ENCODE data around the gene SGTB. TPM values are rescaled to one million over a fixed set of nuclear protein-coding genes. Genes with fewer than 3 reads are reported as not detected.
"Not testable (repeated sequence)": the region's sequence is repeated elsewhere in the genome, so short reads cannot be mapped to it uniquely, and the experiment has no call there.

Gene SGTB
- total RNA-seq, 1 donor from 2014 or later: 10.0 TPM

DNA sequence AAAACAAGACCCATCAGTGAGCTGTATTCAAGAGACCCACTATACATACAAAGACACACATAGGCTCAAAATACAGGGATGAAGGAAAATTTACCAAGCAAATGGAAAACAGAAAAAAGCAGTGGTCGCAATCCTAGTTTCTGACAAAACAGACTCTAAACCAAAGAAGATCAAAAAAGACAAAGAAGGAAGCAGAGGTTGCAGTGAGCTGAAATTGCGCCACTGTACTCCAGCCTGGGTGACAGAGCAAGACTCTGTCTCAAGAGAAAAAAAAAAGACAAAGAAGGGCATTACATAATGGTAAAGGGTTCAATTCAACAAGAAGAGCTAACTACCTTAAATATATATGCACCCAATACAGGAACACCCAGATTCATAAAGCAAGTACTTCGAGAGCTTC, 45.9 kb downstream of the SGTB start:
- H3K27ac Mint-ChIP-seq; H3K27me3 Mint-ChIP-seq; intact Hi-C loops (cut with micrococcal nuclease); H3K4me1 Mint-ChIP-seq; H3K9me3 Mint-ChIP-seq; H3K4me3 Mint-ChIP-seq; DNase-seq: not testable (repeated sequence)
- peaks cover 54% of the 10 kb centered on the region for H3K36me3 Mint-ChIP-seq (ENCODE audit: low read depth)

DNA sequence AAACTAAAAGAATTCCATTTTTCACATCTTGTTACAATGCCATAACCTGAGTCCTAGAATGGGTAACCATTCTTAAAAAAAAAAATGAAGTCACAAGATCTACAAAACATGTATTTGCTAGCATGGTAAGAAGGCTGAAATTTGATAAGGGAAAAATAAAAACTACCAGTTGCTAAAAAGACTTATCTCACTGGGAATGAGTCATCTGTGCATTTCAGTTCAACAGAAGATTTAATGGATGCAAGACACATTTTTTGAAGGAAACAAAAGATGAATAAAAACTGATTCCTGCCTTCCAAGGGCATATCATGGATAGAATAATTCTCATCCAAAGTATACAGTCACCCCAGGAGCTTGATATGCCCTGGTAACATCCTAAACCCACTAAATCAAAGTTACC, 47.2 kb downstream of the SGTB start:
- peaks cover 46% of the 10 kb centered on the region for H3K36me3 Mint-ChIP-seq (ENCODE audit: low read depth)
- H3K27me3 Mint-ChIP-seq: no peaks in the 10 kb centered on the region
- H3K4me3 Mint-ChIP-seq: no peak overlapping the region
- DNase-seq: no peak
- H3K27ac Mint-ChIP-seq: no peak overlapping the region
- intact Hi-C loops (cut with micrococcal nuclease): no loop called here
- H3K4me1 Mint-ChIP-seq: peaks cover 7% of the 10 kb centered on the region
- no peaks in the 10 kb centered on the region for H3K9me3 Mint-ChIP-seq

DNA sequence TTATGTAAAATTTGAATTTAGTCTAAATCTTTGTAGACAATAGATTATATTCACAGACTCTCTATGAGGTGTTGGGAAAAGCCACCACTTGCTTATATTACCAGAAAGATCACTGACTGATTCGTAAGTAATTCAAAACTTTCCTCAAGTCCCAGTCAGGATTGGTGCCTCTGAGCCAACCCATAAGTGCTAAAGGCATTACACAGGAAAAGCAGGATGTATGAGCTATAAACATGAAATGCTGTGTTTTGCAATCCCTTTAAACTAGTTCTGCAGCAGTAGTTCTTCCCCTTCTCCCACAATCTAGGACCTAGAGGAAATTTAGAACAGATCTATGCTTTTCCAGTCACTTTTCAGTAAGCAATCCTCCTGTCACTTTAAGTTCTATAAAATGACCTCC, 49.1 kb downstream of the SGTB start:
- intact Hi-C loops (cut with micrococcal nuclease): no loop called here
- DNase-seq: no peak
- Mint-ChIP-seq H3K4me3 (no peak overlapping the region), H3K27ac (no peak overlapping the region), H3K9me3 (no peaks in the 10 kb centered on the region), H3K27me3 (no peaks in the 10 kb centered on the region), H3K4me1 (peaks cover 7% of the 10 kb centered on the region), H3K36me3 (ENCODE audit: low read depth) (peaks cover 34% of the 10 kb centered on the region)

DNA sequence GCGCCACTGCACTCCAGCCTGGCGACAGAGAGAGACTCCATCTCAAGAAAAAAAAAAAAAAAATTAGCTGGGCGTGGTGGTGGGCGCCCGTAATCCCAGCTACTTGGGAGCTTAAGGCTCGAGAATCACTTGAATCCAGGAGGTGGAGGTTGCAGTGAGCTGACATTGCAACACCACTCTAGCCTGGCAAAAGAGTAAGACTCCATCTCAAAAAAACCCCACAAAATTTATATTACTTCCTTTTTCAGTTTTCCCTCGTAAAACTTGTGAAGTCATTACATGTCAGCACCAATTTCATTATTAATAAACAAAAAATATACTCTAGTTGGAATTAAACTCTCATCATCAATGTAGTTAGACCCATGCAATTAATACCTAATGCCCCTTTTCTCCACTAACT, 53.2 kb downstream of the SGTB start:
- intact Hi-C loops (cut with micrococcal nuclease): no loop called here
- no peaks in the 10 kb centered on the region for H3K4me1 Mint-ChIP-seq
- H3K27me3 Mint-ChIP-seq: no peaks in the 10 kb centered on the region
- peaks cover 8% of the 10 kb centered on the region for H3K36me3 Mint-ChIP-seq (ENCODE audit: low read depth)
- DNase-seq: no peak
- H3K4me3 Mint-ChIP-seq: no peak overlapping the region
- H3K9me3 Mint-ChIP-seq: no peaks in the 10 kb centered on the region
- no peak overlapping the region for H3K27ac Mint-ChIP-seq

DNA sequence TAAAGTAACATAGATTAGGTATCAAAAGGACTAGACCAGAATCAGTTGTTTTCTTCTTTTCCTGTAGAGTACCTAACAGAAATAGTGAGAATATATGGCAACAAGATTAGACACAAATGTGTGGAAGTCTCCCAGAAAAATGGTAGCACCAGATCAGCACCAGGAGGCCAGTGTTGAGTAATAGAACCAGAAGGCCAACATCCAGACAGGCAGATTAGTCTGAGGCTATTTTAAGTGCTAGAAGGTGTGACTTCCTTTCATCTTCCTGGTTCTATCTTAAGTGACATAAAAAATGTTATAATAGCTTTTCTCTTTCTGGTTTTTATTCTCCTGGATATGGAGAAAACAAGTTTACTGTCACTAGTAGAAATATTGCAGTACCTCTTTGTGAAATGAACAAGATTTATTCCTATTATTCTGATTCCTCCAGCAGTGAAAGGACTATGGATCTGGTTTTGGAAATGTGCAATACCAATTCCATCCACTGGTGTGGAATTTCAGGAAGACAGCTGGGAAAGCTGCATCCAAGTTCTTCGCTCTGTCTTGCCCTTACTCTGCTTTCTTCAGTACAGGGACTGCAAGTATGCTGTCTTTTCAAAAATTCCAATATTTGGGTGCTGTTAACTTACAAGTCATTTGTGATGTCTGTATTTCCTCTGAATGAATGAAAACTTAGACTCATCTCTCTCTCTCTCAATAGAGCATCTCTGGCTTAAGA, 57.9 kb downstream of the SGTB start:
- Mint-ChIP-seq H3K4me3 (no peak overlapping the region), H3K9me3 (no peaks in the 10 kb centered on the region), H3K4me1 (no peaks in the 10 kb centered on the region), H3K27ac (no peak overlapping the region), H3K36me3 (ENCODE audit: low read depth) (peaks cover 15% of the 10 kb centered on the region), H3K27me3 (no peaks in the 10 kb centered on the region)
- DNase-seq: no peak
- intact Hi-C loops (cut with micrococcal nuclease): no loop called here

DNA sequence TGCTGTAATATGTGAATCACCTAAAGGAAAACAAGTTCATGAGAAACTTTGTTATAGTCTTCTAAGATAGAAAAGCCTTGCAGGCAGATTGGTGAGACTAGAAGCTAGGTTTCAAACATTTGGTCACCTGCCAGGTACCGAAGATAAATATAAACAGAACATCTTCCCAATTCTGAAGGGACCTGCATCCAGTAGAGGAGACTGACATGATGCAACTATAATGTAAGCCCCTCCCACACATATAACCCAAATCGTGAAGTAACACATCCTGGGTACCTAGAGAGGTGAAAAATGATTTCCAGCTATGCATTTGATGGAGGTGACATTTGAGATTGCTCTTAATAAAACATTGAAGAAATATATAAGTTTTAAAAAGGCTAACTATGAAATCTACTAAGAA, 67.2 kb downstream of the SGTB start:
- no peak for DNase-seq
- no peak overlapping the region for H3K27ac Mint-ChIP-seq
- no peaks in the 10 kb centered on the region for H3K9me3 Mint-ChIP-seq
- H3K4me1 Mint-ChIP-seq: no peaks in the 10 kb centered on the region
- peaks cover 10% of the 10 kb centered on the region for H3K36me3 Mint-ChIP-seq (ENCODE audit: low read depth)
- H3K4me3 Mint-ChIP-seq: no peak overlapping the region
- intact Hi-C loops (cut with micrococcal nuclease): no loop called here
- H3K27me3 Mint-ChIP-seq: no peaks in the 10 kb centered on the region

DNA sequence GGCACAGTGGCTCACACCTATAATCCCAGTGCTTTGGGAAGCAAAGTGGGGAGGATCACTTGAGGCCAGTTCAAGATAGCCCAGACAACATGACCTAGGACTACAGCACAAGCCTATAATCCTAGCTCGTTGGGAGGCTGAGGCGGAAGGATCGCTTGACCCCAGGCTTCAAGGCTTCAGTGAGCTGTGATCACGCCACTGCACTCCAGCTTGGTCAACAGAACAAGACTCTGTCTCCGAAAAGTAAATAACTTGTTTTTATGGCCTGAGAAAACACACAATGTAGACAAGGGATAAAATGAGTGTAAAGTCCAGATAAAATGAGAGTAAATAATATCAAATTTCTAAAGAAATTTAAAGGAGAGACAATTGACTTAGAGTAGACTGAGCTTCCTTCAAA, 70.8 kb downstream of the SGTB start:
- Mint-ChIP-seq H3K27ac (no peak overlapping the region), H3K27me3 (no peaks in the 10 kb centered on the region), H3K4me3 (no peak overlapping the region), H3K4me1 (no peaks in the 10 kb centered on the region), H3K9me3 (no peaks in the 10 kb centered on the region), H3K36me3 (ENCODE audit: low read depth) (peaks cover 9% of the 10 kb centered on the region)
- intact Hi-C loops (cut with micrococcal nuclease): no loop called here
- DNase-seq: no peak

DNA sequence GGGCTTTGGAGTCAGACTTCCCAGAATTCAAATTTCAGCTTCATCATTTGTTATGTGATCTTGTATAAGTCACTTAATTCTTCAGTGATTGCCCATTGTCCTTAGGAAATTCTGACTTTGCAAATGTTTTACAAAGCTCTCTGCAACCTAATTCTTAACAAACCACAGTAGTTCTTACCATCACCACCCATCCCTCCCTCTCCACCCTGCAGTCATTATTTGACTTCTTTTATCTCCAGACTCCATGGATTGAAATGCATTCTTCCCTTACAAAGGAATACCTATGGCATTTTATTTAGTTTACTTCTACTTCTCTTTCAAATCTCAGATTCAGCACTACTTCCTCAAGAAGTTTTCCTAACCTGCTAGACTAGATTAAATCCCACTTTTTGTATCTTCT, 74.0 kb downstream of the SGTB start:
- Mint-ChIP-seq H3K36me3 (ENCODE audit: low read depth) (peaks cover 11% of the 10 kb centered on the region), H3K27me3 (no peaks in the 10 kb centered on the region), H3K4me3 (no peak overlapping the region), H3K27ac (no peak overlapping the region), H3K9me3 (no peaks in the 10 kb centered on the region), H3K4me1 (no peaks in the 10 kb centered on the region)
- intact Hi-C loops (cut with micrococcal nuclease): no loop called here
- no peak for DNase-seq

DNA sequence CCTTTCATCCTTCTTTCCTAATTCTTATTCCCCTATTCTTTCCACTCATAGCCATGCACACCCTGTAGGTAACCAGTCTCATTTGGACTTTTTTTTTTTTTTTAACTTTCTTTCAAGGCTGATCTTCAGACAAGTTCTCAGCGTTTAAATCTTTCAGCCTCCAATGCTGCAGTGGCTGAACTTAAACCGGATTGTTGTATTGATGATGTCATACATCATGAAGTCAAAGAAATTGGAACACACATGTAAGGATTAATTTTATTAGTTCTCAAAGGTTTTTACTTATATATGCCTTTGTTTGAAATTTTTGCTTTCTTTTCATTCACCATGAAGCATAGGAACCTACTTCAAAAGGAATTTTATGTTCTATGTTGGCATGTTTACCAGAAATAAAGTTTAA, 75.0 kb downstream of the SGTB start:
- H3K9me3 Mint-ChIP-seq: no peaks in the 10 kb centered on the region
- H3K4me1 Mint-ChIP-seq: no peaks in the 10 kb centered on the region

DNA sequence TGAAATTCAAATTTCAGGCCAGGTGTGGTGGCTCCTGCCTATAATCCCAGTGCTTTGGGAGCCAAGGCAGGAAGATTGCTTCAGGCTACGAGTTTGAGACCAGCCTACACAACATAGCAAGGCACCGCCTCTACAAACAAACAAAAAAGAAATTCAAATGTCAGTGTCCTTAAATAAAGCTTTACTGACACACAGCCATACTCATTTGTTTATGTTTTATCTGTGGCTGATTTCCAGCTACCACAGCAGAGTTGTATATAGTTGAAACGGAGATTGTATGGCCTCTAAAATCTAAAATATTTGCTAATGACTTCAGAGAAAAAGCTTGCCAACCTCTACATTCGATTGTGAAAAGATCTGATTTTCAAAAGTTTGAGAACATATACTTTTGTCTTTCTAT, 81.7 kb downstream of the SGTB start:
- no peak overlapping the region for H3K27ac Mint-ChIP-seq
- no peak for DNase-seq
- H3K36me3 Mint-ChIP-seq (ENCODE audit: low read depth): peaks cover 30% of the 10 kb centered on the region
- intact Hi-C loops (cut with micrococcal nuclease): no loop called here
- H3K4me3 Mint-ChIP-seq: no peak overlapping the region
- peaks cover 8% of the 10 kb centered on the region for H3K9me3 Mint-ChIP-seq
- no peaks in the 10 kb centered on the region for H3K27me3 Mint-ChIP-seq
- no peaks in the 10 kb centered on the region for H3K4me1 Mint-ChIP-seq

More for the DNA sequence above, 75.0 kb downstream of the SGTB start:
- Mint-ChIP-seq H3K27ac (no peak overlapping the region), H3K36me3 (ENCODE audit: low read depth) (peaks cover 13% of the 10 kb centered on the region), H3K4me3 (no peak overlapping the region), H3K27me3 (no peaks in the 10 kb centered on the region)
- no peak for DNase-seq
- intact Hi-C loops (cut with micrococcal nuclease): no loop called here

DNA sequence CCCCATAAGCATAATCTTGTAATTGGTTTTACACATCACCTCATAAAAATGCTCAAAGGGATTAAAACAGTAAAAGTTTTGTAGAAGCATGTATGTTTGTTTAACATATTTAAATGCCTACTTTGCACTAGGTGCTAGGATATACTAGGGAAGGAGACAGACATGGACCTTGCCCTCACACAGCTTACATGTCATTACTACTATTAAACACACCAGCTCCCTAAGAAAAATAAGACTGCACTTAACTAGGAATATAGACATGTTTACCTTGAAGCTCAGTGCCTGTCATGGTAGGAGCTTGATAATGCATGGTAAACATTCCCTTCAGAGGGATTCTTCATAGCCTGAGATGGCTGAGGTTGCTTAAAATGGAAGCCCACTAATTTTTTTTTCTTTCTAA, 90.9 kb downstream of the SGTB start:
- no peak for DNase-seq
- Mint-ChIP-seq H3K4me1 (peaks cover 12% of the 10 kb centered on the region), H3K4me3 (no peak overlapping the region), H3K36me3 (ENCODE audit: low read depth) (peaks cover 15% of the 10 kb centered on the region), H3K9me3 (no peaks in the 10 kb centered on the region), H3K27ac (no peak overlapping the region), H3K27me3 (no peaks in the 10 kb centered on the region)
- intact Hi-C loops (cut with micrococcal nuclease): no loop called here

DNA sequence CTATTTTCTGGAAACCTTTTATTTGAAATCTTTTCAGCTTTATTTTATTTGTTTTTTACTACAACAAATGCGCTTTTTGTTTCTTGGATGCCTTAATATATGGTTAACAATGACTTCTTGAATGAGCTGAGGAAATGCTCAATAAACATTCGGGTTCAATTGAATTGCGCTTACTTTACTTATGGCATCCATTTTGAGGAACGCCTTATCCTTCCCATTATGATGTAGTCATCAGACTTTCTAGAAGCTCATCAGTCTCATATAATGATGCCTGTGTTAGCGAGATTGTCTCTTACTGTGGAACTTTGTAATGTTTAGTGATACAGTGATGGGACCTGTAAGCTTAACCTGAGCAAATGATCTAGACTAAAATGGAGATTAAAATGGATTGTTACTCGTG, 96.2 kb downstream of the SGTB start:
- H3K9me3 Mint-ChIP-seq: no peaks in the 10 kb centered on the region
- peaks cover 16% of the 10 kb centered on the region for H3K36me3 Mint-ChIP-seq (ENCODE audit: low read depth)
- DNase-seq: no peak
- intact Hi-C loops (cut with micrococcal nuclease): loop anchor here (2.0 kb wide), 2 partner anchors 301 to 857 kb away; partner anchors contain the start of genes CWC27, ERBIN and SREK1IP1
- no peaks in the 10 kb centered on the region for H3K27me3 Mint-ChIP-seq
- H3K4me3 Mint-ChIP-seq: peak overlapping the region; percentile 91
- peaks cover 28% of the 10 kb centered on the region for H3K4me1 Mint-ChIP-seq
- H3K27ac Mint-ChIP-seq: peak overlapping the region; percentile 68

DNA sequence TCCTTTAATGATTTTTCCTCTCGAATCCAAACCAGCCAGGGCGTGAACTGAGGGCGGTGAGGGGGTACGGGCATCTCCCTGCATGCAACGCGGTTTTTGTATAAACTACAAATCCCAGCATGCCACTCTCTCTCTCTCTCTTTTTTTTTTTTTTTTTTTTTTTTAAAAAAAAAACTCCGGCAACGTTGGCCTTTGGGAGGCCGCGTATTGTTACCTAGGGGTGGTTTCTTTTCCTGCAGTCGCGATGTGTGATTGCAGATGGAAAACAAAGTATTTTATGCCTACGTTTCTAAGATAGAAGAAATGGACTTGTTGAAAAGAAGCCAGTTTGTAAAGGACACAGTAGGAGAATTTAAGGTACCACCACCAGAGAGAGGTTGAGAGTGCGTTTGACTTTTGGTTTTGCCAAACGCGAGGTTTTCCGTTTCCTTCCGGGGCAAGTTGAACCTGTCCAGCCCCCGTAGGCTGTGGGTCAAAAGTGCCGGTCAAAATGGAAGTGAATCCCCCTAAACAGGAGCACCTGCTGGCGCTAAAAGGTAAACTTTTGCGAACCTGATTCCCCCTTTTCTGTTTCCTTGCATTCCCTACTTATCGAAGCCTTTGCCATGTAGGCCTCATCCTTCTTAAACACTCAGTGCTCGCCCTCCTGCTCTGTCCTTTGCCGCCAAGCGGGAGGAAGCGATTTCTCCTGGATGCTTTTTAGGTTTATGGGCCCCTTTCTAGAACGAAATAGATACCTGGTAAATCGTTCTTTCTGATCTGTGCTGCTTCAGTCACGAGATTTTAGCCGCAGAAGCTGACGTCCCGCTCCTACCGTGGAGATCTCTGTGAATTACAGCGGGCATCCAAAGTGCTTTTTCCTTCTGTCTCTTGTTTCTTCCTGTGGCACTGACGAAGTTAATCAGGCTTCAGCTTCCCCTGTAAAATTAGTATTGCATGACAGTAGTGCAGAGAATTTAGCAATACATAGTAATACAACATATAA, 97.0 kb downstream of the SGTB start, which contains the start of the genes SHLD3 and TRAPPC13:
TSS of gene SHLD3 (plus strand) at position 457 of the 985 bp plus-strand sequence. CDS start 4,561 bp downstream, outside the sequence.
TSS of gene TRAPPC13 (plus strand) at position 457 of the 985 bp plus-strand sequence. CDS start at position 491, 34 bp downstream.
- H3K4me3 Mint-ChIP-seq: peak within 1 kb of the TSS; percentile 91
- intact Hi-C loops (cut with micrococcal nuclease): loop anchor here (1.0 to 2.0 kb wide), 6 partner anchors 62 to 856 kb away; partner anchors contain the start of genes CENPK, CWC27, ERBIN and PPWD1
- H3K27me3 Mint-ChIP-seq: no peaks in the 10 kb centered on the region
- H3K27ac Mint-ChIP-seq: peak within 1 kb of the TSS; percentile 99
- H3K36me3 Mint-ChIP-seq (ENCODE audit: low read depth): peaks cover 15% of the 10 kb centered on the region
- no peaks in the 10 kb centered on the region for H3K9me3 Mint-ChIP-seq
- peaks cover 28% of the 10 kb centered on the region for H3K4me1 Mint-ChIP-seq
- peak; percentile 95 for DNase-seq
